Measurements from ENCODE around the gene TBC1D3C.
"Not testable (repeated sequence)": the region's sequence is repeated elsewhere in the genome, so short reads cannot be mapped to it uniquely, and the experiment has no call there.

TBC1D3C gene

GRCh38 chr17:38068534-38068933, at the start of gene TBC1D3C:
Gene TBC1D3C, minus strand, starts transcription at chr17:38068634. Its CDS starts 1,568 bp downstream, at chr17:38067066.
- not testable (repeated sequence) for DNase-seq

DNA sequence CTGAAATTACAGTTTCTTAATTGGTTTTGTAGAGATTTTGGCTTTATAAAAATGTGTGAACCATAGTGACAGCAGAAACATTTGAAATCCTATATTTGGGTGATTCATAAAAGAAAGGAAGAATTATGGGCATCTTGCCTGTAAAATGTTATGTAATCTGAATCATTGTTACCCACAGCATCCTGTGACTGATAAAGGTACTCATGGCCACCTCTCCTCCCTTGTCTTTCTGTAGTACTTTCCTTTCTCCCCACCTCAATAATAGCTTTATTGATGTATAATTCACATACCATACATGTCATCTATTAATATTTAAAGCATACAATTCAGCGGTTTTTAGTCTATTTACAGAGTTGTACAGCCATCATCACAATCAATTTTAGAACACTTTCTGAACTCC, 30.8 kb upstream of the TBC1D3C start:
- not testable (repeated sequence) for DNase-seq

DNA sequence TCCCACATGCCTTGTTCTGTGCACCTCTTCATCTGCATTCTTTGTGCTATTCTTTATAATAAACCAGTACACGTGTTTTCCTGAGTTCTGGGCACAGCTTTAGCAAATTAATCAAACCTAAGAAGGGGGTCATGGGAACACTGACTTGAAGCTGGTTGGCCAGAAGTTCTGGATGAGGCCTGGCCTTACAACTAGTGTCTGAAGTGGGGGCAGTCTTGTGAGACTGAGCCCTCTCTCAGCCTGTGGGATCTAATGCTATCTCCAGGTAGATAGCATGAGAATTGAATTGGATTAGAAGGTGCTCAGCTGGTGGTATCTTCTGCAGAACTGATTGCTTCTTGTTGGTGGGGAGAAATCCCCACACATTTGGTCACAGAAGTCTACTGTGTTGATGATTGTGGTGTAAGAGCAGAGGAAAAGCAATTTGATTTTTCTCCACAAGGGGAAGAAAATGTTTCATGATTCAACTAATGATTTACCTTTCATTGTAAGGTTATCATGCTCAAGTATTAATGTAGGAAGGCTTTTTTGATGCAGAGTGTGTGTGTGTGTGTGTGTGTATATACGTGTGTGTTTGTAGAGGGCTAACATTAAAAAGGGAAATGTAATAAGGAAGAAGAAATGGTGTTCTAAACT, 25.7 kb upstream of the TBC1D3C start:
- DNase-seq: not testable (repeated sequence)

DNA sequence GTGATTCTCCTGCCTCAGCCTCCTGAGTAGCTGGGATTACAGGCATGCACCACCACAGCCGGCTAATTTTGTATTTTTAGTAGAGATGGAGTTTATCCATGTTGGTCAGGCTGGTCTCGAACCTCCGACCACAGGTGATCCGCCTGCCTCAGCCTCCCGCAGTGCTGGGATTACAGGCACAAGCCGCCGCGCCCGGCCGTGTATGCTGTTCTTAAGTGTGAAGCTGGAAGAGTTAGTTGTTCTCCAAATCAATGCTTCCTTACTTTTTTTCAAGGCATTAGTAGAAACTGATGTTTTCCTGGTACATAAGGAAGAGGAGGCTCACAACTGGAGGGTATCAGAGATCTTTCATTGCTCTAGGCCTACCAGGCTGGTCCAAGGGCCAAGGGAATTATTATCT, 19.7 kb upstream of the TBC1D3C start:
- not testable (repeated sequence) for DNase-seq

GRCh38 chr17:38087344-38087743, 18.9 kb upstream of the TBC1D3C start:
- not testable (repeated sequence) for DNase-seq

All from NCI-H226 (cell line).